HepG2 (cell line): ENCODE data around the gene PPIA. TPM values are rescaled to one million over a fixed set of nuclear protein-coding genes. Genes with fewer than 3 reads are reported as not detected.
A peak's percentile ranks its signal among the peaks of the same experiment; 100 is the strongest.

Source experiments
- CHD2 ChIP-seq: IDR thresholded peaks from 2 replicates; pipeline ENCODE4 v1.6.1; 2011; ENCODE audit warnings: low read depth, low read length, improper control_type of control experiment
- HNRNPLL ChIP-seq: fragments of 200-400 bp; formaldehyde crosslinking; IDR thresholded peaks from 2 replicates; pipeline ENCODE4 v1.6.1; 2017; ENCODE audit warnings: mild to moderate bottlenecking, low read depth, low read length; ENCODE audit not compliant: poor library complexity, severe bottlenecking
- MEF2D ChIP-seq: sonication (generic); formaldehyde crosslinking; IDR thresholded peaks from 2 replicates; pipeline ENCODE4 v1.5.1; 2020; ENCODE audit warnings: mild to moderate bottlenecking, missing genetic modification reagents
- NFATC3 ChIP-seq: sonication (generic); formaldehyde crosslinking; IDR thresholded peaks from 2 replicates; pipeline ENCODE4 v1.5.1; 2020; ENCODE audit warnings: mild to moderate bottlenecking, missing genetic modification reagents
- SAFB2 ChIP-seq: sonication (generic); formaldehyde crosslinking; IDR thresholded peaks from 2 replicates; pipeline ENCODE4 v1.5.1; 2020; ENCODE audit warnings: missing genetic modification reagents, low read depth, mild to moderate bottlenecking, borderline replicate concordance
- ZIK1 ChIP-seq: sonication (generic); formaldehyde crosslinking; IDR thresholded peaks from 2 replicates; pipeline ENCODE4 v1.5.0; 2020; ENCODE audit warnings: mild to moderate bottlenecking, low read depth, missing genetic modification reagents, borderline replicate concordance
- ZNF282 ChIP-seq: fragments of 450-650 bp; IDR thresholded peaks from 2 replicates; pipeline ENCODE4 v1.6.1; 2018; ENCODE audit not compliant: partially characterized antibody
- ZNF34 ChIP-seq: sonication (generic); formaldehyde crosslinking; IDR thresholded peaks from 2 replicates; pipeline ENCODE4 v1.4.0; 2020; ENCODE audit warnings: mild to moderate bottlenecking, missing genetic modification reagents, borderline replicate concordance
- ZNF816 ChIP-seq: sonication (generic); formaldehyde crosslinking; IDR thresholded peaks from 2 replicates; pipeline ENCODE4 v1.8.0; 2022; ENCODE audit warnings: missing genetic modification reagents, mild to moderate bottlenecking, borderline replicate concordance
- polyA plus RNA-seq, 8 experiments: library from polyadenylated mRNA; depleted of rRNA in 3 of 8; stranded (reverse) in 7 of 8; unstranded in 1 of 8; fragments of >200 nt; fragmentation: Illumina TruSeq in 4 of 8; extraction: Trizol in 4 of 8; gene quantifications; 2 replicates each; pipeline versions ENCODE4 v1.2.1 to v1.2.3, GENCODE V29; 2011 to 2016; ENCODE audit warnings: low read depth in 4 of 8, missing spikeins in 1 of 8, mixed read lengths in 1 of 8; ENCODE audit not compliant: insufficient read depth in 1 of 8
- total RNA-seq, 5 experiments: library from RNA; depleted of rRNA; stranded (reverse); fragments of >200 nt; fragmentation: Illumina TruSeq; extraction: Trizol; gene quantifications; 2 replicates each; pipeline ENCODE4 v1.2.3, GENCODE V29; 2016; ENCODE audit warnings: low read depth in 1 of 5
- TF ChIP-seq, protein P1 (sequence below): sonication (generic); formaldehyde crosslinking; IDR thresholded peaks from 2 replicates; pipeline ENCODE4 v1.4.0; 2020; ENCODE audit warnings: missing genetic modification reagents
- TF ChIP-seq, protein P2 (sequence below): IDR thresholded peaks from 2 replicates; pipeline ENCODE4 v1.6.1; 2018; ENCODE audit warnings: missing genetic modification reagents
- TF ChIP-seq, protein P3 (sequence below): sonication (generic); formaldehyde crosslinking; IDR thresholded peaks from 2 replicates; pipeline ENCODE4 v1.4.0; 2020; ENCODE audit warnings: missing genetic modification reagents, borderline replicate concordance
- TF ChIP-seq, protein P4 (sequence below): sonication (generic); formaldehyde crosslinking; IDR thresholded peaks from 2 replicates; pipeline ENCODE4 v1.5.1; 2020; ENCODE audit warnings: missing genetic modification reagents, mild to moderate bottlenecking, borderline replicate concordance
- TF ChIP-seq, protein P5 (sequence below): sonication (generic); formaldehyde crosslinking; IDR thresholded peaks from 2 replicates; pipeline ENCODE4 v1.4.0; 2020; ENCODE audit warnings: missing genetic modification reagents

Gene PPIA
- total and polyA plus RNA-seq, 2 of the 13 experiments (the other 11 are each of a cell fraction or from before 2014, with no cell fraction given), result 2,268 to 3,010 TPM

DNA sequence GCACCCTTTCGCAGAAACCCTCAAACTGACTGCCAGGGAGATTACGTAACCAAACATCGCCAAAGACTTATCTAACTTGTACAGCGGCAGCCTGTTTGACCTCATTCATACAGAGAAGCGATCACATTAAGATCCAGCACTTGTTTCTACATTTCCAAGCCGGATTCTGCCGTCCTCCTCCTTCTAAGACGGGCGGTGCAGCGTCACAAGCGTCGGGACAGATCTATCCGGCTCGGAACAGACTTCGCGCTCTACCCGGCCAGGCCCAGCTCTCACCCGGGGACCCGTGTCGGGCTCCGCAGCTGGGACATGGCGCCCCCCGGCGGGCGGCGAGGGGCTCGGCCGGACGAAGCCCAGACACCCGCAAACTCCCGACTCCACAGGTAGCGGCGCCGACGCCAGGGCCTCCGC is 51.0 kb downstream of the PPIA start (continued):
- TF ChIP-seq, protein P1, sequence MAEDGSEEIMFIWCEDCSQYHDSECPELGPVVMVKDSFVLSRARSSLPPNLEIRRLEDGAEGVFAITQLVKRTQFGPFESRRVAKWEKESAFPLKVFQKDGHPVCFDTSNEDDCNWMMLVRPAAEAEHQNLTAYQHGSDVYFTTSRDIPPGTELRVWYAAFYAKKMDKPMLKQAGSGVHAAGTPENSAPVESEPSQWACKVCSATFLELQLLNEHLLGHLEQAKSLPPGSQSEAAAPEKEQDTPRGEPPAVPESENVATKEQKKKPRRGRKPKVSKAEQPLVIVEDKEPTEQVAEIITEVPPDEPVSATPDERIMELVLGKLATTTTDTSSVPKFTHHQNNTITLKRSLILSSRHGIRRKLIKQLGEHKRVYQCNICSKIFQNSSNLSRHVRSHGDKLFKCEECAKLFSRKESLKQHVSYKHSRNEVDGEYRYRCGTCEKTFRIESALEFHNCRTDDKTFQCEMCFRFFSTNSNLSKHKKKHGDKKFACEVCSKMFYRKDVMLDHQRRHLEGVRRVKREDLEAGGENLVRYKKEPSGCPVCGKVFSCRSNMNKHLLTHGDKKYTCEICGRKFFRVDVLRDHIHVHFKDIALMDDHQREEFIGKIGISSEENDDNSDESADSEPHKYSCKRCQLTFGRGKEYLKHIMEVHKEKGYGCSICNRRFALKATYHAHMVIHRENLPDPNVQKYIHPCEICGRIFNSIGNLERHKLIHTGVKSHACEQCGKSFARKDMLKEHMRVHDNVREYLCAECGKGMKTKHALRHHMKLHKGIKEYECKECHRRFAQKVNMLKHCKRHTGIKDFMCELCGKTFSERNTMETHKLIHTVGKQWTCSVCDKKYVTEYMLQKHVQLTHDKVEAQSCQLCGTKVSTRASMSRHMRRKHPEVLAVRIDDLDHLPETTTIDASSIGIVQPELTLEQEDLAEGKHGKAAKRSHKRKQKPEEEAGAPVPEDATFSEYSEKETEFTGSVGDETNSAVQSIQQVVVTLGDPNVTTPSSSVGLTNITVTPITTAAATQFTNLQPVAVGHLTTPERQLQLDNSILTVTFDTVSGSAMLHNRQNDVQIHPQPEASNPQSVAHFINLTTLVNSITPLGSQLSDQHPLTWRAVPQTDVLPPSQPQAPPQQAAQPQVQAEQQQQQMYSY, result no peak
- 0 out of 2 replicates have a peak, but pooled peaks have one; percentile 12 for TF ChIP-seq ZNF816 (CRISPR knock-in tag)
- no peak; the same call in 1 of the 2 replicates for TF ChIP-seq MEF2D (CRISPR knock-in tag)
- TF ChIP-seq, protein P2, sequence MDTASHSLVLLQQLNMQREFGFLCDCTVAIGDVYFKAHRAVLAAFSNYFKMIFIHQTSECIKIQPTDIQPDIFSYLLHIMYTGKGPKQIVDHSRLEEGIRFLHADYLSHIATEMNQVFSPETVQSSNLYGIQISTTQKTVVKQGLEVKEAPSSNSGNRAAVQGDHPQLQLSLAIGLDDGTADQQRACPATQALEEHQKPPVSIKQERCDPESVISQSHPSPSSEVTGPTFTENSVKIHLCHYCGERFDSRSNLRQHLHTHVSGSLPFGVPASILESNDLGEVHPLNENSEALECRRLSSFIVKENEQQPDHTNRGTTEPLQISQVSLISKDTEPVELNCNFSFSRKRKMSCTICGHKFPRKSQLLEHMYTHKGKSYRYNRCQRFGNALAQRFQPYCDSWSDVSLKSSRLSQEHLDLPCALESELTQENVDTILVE (CRISPR knock-in tag), result no peak
- TF ChIP-seq, protein P3, sequence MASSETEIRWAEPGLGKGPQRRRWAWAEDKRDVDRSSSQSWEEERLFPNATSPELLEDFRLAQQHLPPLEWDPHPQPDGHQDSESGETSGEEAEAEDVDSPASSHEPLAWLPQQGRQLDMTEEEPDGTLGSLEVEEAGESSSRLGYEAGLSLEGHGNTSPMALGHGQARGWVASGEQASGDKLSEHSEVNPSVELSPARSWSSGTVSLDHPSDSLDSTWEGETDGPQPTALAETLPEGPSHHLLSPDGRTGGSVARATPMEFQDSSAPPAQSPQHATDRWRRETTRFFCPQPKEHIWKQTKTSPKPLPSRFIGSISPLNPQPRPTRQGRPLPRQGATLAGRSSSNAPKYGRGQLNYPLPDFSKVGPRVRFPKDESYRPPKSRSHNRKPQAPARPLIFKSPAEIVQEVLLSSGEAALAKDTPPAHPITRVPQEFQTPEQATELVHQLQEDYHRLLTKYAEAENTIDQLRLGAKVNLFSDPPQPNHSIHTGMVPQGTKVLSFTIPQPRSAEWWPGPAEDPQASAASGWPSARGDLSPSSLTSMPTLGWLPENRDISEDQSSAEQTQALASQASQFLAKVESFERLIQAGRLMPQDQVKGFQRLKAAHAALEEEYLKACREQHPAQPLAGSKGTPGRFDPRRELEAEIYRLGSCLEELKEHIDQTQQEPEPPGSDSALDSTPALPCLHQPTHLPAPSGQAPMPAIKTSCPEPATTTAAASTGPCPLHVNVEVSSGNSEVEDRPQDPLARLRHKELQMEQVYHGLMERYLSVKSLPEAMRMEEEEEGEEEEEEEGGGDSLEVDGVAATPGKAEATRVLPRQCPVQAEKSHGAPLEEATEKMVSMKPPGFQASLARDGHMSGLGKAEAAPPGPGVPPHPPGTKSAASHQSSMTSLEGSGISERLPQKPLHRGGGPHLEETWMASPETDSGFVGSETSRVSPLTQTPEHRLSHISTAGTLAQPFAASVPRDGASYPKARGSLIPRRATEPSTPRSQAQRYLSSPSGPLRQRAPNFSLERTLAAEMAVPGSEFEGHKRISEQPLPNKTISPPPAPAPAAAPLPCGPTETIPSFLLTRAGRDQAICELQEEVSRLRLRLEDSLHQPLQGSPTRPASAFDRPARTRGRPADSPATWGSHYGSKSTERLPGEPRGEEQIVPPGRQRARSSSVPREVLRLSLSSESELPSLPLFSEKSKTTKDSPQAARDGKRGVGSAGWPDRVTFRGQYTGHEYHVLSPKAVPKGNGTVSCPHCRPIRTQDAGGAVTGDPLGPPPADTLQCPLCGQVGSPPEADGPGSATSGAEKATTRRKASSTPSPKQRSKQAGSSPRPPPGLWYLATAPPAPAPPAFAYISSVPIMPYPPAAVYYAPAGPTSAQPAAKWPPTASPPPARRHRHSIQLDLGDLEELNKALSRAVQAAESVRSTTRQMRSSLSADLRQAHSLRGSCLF, result no peak
- no peak for TF ChIP-seq HNRNPLL
- no peak for TF ChIP-seq NFATC3 (CRISPR knock-in tag)
- TF ChIP-seq ZNF282, result no peak
- TF ChIP-seq ZIK1 (CRISPR knock-in tag), result no peak
- TF ChIP-seq, protein P4, sequence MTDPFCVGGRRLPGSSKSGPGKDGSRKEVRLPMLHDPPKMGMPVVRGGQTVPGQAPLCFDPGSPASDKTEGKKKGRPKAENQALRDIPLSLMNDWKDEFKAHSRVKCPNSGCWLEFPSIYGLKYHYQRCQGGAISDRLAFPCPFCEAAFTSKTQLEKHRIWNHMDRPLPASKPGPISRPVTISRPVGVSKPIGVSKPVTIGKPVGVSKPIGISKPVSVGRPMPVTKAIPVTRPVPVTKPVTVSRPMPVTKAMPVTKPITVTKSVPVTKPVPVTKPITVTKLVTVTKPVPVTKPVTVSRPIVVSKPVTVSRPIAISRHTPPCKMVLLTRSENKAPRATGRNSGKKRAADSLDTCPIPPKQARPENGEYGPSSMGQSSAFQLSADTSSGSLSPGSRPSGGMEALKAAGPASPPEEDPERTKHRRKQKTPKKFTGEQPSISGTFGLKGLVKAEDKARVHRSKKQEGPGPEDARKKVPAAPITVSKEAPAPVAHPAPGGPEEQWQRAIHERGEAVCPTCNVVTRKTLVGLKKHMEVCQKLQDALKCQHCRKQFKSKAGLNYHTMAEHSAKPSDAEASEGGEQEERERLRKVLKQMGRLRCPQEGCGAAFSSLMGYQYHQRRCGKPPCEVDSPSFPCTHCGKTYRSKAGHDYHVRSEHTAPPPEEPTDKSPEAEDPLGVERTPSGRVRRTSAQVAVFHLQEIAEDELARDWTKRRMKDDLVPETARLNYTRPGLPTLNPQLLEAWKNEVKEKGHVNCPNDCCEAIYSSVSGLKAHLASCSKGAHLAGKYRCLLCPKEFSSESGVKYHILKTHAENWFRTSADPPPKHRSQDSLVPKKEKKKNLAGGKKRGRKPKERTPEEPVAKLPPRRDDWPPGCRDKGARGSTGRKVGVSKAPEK (CRISPR knock-in tag), result no peak
- no peak; the same call in 1 of the 2 replicates for TF ChIP-seq CHD2
- TF ChIP-seq, protein P5, sequence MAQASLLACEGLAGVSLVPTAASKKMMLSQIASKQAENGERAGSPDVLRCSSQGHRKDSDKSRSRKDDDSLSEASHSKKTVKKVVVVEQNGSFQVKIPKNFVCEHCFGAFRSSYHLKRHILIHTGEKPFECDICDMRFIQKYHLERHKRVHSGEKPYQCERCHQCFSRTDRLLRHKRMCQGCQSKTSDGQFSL (CRISPR knock-in tag), result no peak
- no peak for TF ChIP-seq ZNF34 (CRISPR knock-in tag)
- TF ChIP-seq SAFB2 (CRISPR knock-in tag), result no peak
